ENCODE measurements around the gene SCLY.

DNA sequence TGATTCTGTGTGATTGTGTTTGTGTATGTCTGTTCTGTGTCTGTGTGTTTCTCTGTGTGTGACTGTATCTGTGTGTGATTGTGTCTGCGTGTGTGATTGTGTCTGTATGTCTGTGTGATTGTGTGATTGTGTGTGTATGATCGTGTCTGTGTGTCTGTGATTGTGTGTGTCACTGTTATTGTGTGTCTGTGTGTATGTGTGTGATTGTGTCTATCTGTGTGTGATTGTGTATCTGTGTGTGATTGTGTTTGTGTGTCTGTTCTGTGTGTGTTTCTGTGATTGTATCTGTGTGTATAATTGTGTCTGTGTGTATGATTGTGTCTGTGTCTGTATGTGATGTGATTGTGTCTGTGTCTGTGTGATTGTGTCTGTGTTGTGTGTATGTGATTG is 66.0 kb downstream of the SCLY start:
- TF ChIP-seq, protein P1, sequence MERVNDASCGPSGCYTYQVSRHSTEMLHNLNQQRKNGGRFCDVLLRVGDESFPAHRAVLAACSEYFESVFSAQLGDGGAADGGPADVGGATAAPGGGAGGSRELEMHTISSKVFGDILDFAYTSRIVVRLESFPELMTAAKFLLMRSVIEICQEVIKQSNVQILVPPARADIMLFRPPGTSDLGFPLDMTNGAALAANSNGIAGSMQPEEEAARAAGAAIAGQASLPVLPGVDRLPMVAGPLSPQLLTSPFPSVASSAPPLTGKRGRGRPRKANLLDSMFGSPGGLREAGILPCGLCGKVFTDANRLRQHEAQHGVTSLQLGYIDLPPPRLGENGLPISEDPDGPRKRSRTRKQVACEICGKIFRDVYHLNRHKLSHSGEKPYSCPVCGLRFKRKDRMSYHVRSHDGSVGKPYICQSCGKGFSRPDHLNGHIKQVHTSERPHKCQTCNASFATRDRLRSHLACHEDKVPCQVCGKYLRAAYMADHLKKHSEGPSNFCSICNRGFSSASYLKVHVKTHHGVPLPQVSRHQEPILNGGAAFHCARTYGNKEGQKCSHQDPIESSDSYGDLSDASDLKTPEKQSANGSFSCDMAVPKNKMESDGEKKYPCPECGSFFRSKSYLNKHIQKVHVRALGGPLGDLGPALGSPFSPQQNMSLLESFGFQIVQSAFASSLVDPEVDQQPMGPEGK (CRISPR knock-in tag; IDR thresholded peaks at IDR 0.05; ENCODE audit: borderline replicate concordance), result no peak
- TF ChIP-seq SNAI2 (CRISPR knock-in tag; IDR thresholded peaks at IDR 0.05) (no peak), ISL1 (CRISPR knock-in tag; IDR thresholded peaks at IDR 0.05) (no peak), ZNF70 (CRISPR knock-in tag; IDR thresholded peaks at IDR 0.05) (no peak), ZFP3 (CRISPR knock-in tag; IDR thresholded peaks at IDR 0.05) (no peak), TCF4 (CRISPR knock-in tag; IDR thresholded peaks at IDR 0.05; ENCODE audit: borderline replicate concordance) (no peak)
- TF ChIP-seq, protein P2, sequence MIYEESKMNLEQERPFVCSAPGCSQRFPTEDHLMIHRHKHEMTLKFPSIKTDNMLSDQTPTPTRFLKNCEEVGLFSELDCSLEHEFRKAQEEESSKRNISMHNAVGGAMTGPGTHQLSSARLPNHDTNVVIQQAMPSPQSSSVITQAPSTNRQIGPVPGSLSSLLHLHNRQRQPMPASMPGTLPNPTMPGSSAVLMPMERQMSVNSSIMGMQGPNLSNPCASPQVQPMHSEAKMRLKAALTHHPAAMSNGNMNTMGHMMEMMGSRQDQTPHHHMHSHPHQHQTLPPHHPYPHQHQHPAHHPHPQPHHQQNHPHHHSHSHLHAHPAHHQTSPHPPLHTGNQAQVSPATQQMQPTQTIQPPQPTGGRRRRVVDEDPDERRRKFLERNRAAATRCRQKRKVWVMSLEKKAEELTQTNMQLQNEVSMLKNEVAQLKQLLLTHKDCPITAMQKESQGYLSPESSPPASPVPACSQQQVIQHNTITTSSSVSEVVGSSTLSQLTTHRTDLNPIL (CRISPR knock-in tag; IDR thresholded peaks at IDR 0.05; ENCODE audit: low read depth), result no peak
- TF ChIP-seq, protein P3, sequence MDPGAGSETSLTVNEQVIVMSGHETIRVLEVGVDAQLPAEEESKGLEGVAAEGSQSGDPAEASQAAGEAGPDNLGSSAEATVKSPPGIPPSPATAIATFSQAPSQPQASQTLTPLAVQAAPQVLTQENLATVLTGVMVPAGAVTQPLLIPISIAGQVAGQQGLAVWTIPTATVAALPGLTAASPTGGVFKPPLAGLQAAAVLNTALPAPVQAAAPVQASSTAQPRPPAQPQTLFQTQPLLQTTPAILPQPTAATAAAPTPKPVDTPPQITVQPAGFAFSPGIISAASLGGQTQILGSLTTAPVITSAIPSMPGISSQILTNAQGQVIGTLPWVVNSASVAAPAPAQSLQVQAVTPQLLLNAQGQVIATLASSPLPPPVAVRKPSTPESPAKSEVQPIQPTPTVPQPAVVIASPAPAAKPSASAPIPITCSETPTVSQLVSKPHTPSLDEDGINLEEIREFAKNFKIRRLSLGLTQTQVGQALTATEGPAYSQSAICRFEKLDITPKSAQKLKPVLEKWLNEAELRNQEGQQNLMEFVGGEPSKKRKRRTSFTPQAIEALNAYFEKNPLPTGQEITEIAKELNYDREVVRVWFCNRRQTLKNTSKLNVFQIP (CRISPR knock-in tag; IDR thresholded peaks at IDR 0.05; ENCODE audit: borderline replicate concordance, low read depth), result no peak

All from SK-N-SH treated with all-trans-retinoic acid at 6 μM for 48 hours (cell line).